HG03196 (cell line): ENCODE measurements around the gene CDK13.

Experiments
- ATAC-seq: cut with Tn5 transposase; IDR thresholded peaks from one replicate; pipeline ENCODE4 v1.9.1; 2021; ENCODE audit not compliant: unreplicated experiment

CDK13 gene

GRCh38 chr7:40008223-40008815, 58.3 kb downstream of the CDK13 start:
- ATAC-seq: no peak

GRCh38 chr7:40009301-40009700, 59.2 kb downstream of the CDK13 start:
- no peak for ATAC-seq

- ATAC-seq: no peak
These were observed 64.3 kb downstream of the CDK13 start for GRCh38 chr7:40014376-40014775.

GRCh38 chr7:40015790-40016296, 65.8 kb downstream of the CDK13 start:
- peak; percentile 95 for ATAC-seq

- ATAC-seq: no peak
These were observed 69.5 kb downstream of the CDK13 start for GRCh38 chr7:40019558-40019957.

- ATAC-seq: no peak
These were observed 74.0 kb downstream of the CDK13 start for GRCh38 chr7:40024048-40024447.

- ATAC-seq: no peak
These were observed 74.8 kb downstream of the CDK13 start for GRCh38 chr7:40024841-40025240.

- no peak for ATAC-seq
These were observed 77.5 kb downstream of the CDK13 start for GRCh38 chr7:40027545-40027944.

- no peak for ATAC-seq
These were observed 83.8 kb downstream of the CDK13 start for GRCh38 chr7:40033826-40034225.

GRCh38 chr7:40041456-40041855, 91.4 kb downstream of the CDK13 start:
- no peak for ATAC-seq

GRCh38 chr7:40043164-40043563, 93.1 kb downstream of the CDK13 start:
- no peak for ATAC-seq

GRCh38 chr7:40047661-40048060, 97.6 kb downstream of the CDK13 start:
- no peak for ATAC-seq

- no peak for ATAC-seq
These were observed 107.2 kb downstream of the CDK13 start for GRCh38 chr7:40057292-40057691.

GRCh38 chr7:40058026-40058425, 108.0 kb downstream of the CDK13 start:
- no peak for ATAC-seq

- no peak for ATAC-seq
These were observed 108.6 kb downstream of the CDK13 start for GRCh38 chr7:40058636-40059035.

GRCh38 chr7:40059057-40059456, 109.0 kb downstream of the CDK13 start:
- ATAC-seq: no peak

- no peak for ATAC-seq
These were observed 122.2 kb downstream of the CDK13 start for GRCh38 chr7:40072268-40072667.

- no peak for ATAC-seq
These were observed 123.2 kb downstream of the CDK13 start for GRCh38 chr7:40073239-40073638.

- no peak for ATAC-seq
These were observed 127.8 kb downstream of the CDK13 start for GRCh38 chr7:40077849-40078248.

- no peak for ATAC-seq
These were observed 142.1 kb downstream of the CDK13 start for GRCh38 chr7:40092182-40092581.

GRCh38 chr7:40093631-40094350, 143.7 kb downstream of the CDK13 start:
- no peak for ATAC-seq

GRCh38 chr7:40095230-40095629, 145.2 kb downstream of the CDK13 start:
- no peak for ATAC-seq
